Fibroblast of peridontal ligament (primary cell): ENCODE measurements around the gene HAT1.
"Not testable (repeated sequence)": the region's sequence is repeated elsewhere in the genome, so short reads cannot be mapped to it uniquely, and the experiment has no call there.

Source experiments
- DNase-seq: peaks from one replicate; pipeline ENCODE4 v3.0.0-alpha.2; 2010; ENCODE audit errors: extremely low read depth

The HAT1 gene

DNA sequence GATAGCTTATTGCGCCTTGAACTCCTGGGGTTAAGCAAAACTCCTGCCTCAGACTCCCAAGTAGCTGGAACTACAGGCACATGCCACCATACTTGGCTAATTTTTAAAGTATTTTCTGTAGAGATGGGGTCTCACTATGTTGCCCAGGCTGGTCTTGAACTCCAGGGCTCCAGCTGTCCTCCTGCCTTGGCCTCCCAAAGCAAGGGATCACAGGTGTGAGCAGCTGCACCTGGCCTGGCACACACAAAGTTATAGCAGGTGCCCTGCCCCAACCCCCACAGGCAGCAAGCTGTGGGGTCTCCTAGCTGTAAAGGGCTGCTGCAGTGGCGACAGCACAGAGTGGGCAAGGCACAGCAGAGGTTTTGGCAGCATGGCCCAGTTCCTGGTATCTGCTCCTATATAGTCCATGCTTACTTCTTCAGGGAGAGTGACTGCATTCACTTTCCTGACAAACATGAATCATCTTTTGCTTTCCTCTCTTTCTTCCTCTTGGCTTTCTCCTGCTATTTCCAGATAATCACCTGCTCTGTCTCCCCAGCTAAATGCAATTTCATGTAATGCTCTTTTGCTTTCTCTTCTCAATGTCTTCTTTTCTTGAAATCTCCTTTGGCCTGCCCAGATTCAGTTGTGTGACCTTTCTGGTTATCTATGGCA lies 50.2 kb downstream of the HAT1 start:
- no peak for DNase-seq

DNA sequence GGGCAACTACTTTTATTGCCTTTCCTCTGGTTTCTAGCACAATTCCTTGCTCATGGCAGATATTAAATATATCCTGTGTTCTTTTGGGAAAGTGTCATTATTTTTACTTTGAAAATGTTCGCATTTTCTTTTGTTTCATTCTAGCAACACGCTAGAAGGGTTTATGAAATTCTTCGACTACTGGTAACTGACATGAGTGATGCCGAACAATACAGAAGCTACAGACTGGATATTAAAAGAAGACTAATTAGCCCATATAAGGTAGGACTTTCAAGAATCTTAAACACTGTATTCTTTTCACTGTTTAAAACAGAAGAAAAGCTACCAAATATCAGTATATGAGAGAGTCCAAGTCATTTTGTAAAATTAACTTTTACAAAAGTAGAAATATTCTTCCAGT lies 56.8 kb downstream of the HAT1 start:
- no peak for DNase-seq

DNA sequence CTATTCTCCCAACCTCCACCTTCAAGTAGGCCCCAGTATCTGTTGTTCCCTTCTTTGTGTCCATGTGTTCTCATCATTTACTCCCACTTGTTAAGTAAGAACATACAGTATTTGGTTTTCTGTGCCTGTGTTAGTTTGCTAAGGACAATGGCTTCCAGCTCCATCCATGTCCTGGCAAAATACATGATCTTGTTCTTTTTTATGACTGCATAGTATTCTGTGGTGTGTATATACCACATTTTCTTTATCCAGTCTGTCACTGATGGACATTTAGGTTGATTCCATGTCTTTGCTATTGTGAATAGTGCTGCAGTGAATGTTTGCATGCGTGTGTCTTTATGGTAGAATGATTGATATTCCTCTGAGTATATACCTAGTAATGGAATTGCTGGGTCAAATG lies 61.7 kb downstream of the HAT1 start:
- DNase-seq, result not testable (repeated sequence)

DNA sequence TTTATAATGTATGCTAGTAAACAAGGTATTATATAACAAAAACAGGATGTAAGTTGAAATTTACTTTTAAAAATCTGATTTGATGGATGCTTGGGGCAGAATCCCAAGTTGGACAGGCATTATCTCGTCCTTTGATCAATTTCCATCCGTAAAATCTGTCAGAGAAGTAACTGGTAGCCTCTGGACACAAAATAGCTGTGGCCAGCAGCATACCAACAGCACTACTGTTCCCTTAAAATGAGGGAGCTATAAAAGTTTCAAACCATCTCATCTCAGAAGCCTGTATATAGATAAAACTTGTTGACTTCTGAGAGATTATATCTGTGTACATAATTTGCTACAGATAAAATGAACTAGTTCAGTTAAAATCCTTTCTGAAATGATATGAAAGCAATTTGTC lies 62.8 kb downstream of the HAT1 start:
- DNase-seq, result peak; percentile 35

DNA sequence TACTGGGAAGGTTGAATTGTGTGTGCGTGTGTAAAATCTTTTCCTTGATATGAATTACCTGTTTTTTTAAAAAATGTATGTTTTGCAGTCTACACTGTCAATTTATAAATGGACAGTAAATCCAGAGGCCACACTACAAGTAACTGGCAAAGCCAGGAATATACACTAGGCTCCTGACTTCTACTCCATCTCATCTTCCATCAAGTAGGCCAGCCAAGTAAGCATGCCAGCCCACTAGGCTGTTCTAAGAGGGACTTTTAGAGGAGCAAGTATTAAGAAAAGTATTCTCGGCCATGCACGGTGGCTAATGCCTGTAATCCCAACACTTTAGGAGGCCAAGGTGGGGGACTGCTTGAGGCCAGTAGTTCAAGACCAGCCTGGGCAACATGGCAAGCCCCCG lies 64.5 kb downstream of the HAT1 start:
- DNase-seq, result no peak

DNA sequence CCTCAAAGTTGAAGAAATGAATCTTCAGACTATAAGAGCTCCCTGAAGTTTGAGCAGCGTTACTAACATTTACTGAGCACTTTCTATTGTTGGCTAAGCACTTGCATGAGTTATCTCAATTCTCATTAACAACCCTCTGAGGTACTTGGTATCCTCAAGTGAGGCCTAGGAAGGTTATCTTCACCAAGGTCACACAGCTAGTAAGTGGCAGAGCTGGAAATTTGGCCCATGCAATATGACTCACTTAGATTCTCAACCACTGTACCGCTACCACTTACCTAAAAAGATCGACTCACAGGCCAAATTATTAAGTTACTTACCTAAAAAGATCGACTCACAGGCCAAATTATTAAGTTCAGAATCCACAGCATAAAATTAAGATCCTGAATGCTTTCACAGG lies 68.8 kb downstream of the HAT1 start:
- DNase-seq, result no peak

DNA sequence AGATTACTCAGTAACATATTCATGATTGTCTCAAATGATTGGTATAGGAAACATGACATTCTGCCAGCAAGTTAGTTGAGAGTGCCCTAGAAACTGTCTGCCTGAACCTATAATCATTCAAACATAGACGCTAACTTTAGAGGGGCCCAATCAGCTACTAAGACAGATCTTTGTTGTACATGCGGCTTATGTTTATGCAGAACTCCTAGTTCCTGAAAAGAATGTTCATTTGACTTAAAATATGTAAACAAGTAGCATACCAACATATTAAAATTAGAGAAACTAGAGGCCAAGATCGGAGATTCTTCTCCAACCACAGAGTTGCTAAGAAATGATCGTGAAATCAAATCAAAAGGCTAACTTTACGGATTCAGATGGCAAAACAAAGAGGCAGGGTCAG lies 73.3 kb downstream of the HAT1 start:
- DNase-seq, result peak; percentile 88

DNA sequence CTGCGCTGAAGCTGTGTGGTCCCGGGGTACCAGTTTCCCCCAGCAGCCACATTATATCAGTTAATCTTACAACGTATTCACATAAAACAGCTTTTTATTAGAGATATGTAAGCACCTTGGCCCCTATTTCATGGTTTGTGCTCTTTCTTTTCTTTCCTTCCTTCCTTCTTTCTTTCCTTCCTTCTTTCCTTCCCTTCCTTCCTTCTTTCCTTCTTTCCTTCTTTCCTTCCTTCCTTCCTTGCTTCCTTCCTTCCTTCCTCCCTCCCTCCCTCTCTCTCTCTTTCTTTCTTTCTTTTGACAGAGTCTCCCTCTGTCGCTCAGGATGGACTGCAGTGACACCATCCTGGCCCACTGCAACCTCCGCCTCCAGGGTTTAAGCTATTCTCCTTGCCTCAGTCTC lies 73.8 kb downstream of the HAT1 start:
- no peak for DNase-seq

DNA sequence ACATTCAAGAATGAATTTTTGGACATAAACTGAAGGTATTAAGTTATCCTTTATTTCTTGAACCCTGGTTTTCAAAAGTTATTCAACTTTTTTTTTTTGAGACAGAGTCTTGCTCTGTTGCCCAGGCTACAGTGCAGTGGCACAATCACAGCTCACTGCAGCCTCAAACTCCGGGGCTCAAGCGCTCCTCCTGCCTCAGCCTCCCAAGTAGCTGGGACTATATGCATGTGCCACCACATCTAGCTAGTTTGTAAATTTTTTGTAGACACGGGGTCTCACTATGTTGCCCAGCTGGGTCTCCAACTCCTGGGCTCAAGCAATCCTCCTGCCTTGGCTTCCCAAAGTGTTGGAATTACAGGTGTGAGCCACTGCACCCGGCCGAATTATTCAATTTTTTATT lies 74.8 kb downstream of the HAT1 start:
- not testable (repeated sequence) for DNase-seq

DNA sequence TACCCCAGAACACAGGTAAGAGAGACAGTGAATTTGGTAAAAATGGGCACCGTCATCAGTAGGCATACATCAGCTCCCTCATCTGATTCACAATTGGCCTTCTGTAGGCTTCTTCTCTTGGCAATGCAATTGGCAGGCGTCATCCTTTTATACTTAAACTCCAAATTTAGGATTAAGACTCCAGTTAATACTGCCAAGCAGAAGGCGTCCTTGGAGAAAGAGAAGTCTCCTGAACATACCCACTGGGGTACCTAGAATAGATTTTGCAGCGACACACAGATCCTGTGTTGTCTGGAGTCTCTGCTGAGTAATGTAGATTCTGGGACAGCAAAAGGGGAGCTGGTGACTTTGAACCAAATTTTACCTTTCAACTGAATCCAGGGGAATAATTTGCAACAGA lies 76.9 kb downstream of the HAT1 start:
- peak; percentile 29 for DNase-seq

DNA sequence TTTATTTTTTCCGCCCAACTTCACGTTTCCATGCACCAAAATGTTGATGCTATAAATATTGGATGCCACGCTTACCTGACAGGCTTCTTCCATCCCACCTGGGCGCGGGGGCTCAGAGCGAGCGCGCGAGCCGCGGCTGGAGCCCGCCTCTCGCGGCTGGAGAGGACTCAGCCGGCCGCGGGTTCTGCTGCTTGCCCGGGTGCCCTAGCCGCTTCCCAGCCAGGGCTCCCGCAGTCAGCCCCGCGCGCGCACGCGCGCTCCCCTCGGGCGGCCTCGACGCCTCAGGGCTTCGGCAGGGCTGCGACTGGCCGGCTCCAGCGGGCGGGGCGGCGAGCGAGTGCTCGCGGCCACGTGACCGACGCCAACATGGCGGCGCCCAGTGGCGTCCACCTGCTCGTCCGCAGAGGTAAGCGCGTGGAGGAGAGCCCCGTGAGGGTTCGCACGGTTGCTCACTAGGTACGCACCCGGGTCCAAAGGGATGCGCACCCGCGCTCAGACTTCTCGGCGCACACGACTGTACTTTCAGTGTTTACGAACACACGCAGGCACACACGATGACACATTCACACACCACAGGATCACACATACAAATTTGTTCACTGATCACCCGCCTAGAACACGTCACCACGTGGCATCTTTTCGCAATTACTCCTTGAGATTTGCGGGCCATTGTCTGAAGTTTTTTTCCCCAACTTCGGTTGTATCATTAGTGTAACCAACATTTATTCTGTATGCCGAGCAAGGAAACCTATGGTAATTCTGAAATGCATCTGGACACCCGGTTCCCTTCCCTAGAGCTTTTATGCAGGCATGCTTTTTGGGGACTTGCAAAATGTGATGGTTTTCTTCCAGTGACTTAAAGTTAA lies 77.6 kb downstream of the HAT1 start, which contains the start of gene METAP1D:
Gene METAP1D (plus strand): TSS at position 350 of the 866 bp plus-strand sequence. CDS start 17 bp downstream, at position 367.
- peak; percentile 83 for DNase-seq

DNA sequence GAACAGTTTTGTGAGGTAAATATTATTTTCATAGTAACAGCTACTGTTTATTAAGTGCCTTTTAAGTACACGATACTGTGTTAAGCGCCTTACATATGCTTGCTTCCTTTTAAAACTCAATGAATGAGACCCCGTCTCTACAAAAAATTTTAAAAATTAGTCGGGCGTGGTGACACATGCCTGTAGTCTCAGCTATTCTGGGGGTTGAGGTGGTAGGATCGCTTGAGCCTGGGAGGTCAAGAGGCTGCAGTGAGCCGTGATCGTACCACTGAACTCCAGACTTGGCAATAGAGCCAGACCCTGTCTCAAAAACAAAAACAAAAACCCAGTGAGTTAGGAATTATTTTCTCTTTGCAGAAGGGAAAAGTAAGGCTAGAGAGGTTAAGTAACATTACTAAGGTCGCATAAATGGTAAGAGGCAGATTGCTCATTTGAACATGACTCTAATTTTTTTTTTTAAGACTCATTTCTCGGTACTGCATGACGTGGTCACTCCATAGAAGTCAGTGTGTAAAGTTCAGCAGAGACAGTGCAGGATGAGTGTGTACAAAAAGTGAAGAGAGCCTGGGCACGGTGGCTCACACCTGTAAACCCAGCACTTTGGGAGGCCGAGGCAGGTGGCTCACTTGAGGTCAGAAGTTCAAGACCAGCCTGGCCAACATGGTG lies 78.6 kb downstream of the HAT1 start:
- DNase-seq, result no peak

DNA sequence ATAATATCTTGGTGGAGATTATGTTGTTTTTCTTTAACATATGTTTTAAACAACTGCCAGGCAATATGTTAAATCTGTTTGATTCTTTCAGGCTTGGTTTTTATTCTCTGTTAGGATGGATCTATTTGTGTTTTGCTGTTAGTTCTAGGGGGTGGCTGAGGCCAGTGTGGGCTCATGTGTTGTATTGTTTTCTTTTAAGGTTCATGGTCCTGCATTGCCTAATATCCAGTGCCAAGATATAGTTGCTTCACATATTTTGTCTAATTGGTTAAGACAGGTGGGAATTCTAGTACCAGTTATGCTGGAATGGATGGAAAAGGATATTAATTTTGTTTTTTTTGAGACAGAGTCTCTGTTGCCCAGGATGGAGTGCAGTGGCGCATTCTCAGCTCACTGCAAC lies 85.1 kb downstream of the HAT1 start:
- DNase-seq, result no peak

DNA sequence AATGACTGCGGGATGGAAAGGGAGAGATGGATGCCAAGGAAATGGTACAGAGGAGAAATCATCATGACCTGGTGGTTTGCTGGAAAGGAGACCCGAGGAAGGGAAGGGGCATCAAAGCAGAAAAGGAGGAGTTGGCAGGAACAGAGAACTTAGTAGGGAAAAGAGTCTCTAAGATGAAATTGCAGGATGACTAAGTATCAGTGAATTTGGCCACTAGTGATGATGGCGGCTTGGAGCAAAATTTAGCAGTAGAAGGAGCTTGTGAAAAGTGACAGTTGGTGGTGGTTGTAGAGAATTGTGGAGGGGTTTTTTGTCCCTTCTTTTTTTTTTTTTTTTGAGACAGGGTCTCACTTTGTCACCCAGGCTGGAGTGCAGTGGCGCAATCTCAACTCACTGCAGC lies 87.6 kb downstream of the HAT1 start:
- no peak for DNase-seq

DNA sequence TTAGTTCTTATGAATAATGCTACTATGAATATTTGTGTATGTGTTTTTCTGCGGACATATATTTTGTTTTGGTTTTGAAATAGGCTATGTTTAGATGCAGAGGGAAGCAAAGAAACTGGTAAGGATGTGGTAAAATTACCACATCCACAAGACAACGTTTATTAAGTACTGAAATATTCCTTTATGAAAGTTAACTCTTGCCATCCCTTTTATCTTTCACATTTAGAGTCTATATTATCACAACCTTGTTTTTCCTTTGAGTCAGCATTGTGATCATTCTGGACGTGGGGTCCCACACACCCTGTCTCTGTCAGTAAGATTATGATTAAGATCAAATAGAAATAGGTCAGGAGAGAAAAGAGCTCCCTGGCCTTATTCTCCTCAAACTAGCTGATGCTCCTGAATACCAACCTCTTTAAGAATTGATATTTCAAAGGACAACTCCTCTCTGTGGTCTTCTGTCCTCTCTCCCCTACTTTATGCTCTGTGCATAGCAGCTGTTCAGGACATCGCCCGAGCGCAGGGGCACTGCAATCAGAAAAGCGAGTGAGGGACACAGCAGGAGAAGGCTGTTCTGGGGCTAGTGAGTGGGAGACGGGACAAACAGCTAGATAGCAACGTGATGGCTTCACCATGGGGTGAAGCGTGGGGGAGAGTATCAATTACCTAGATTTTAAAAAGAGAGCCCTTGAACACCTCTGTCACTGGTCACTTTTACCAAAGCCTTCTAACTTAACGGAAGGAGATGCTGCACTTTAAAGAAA lies 89.7 kb downstream of the HAT1 start:
- no peak for DNase-seq

DNA sequence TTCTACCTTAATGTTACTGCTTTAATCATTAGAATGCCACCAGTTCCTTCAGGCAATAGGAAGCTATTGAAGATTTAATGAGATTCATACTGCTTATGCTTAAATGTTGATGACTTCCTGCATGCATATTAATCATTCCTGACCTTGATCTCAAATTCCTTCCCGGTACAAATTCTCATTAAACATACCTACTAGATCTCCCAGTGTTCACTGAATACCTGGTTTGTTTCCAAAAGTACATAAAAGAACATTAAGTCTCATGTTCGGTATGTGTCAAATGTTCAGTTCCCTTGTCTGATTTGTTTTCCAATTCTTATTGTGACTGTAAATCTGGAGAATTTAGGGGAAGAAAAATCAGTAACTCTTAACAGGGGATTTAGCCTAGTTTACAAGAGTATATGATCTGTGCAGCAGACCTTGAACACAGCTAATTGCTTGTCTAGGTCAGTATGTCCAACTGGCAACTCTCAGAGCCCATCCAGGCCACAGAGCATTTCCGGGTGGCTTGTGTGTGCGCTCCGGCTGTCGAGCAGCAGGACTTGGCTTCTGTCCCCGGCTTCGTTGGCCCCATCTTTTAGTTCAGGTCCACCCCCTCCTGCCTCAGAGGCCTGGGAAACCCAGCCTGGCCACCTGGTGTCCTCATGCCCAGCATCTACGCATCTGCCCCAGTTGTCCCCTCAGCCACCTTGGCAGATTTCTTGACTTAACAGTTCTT lies 90.6 kb downstream of the HAT1 start:
- no peak for DNase-seq

DNA sequence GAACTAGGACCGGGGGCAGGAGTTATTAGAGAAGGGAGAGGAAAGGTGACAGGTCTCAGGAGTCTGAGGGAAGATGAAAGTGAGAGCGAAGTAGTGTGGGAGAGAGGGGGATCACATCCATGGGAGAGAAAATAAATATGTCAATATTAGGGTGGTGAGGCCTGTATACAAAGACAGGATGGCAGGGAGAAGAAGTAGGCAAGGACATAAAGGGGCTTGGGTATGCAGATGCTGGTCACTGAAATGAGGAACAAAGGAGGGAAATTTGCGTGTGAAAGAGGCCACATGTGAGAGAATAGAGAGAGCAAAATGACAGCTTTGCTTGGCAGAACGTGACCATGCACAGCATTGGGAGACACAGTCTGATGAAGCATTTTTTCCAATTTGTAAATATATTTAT lies 91.1 kb downstream of the HAT1 start:
- no peak for DNase-seq

DNA sequence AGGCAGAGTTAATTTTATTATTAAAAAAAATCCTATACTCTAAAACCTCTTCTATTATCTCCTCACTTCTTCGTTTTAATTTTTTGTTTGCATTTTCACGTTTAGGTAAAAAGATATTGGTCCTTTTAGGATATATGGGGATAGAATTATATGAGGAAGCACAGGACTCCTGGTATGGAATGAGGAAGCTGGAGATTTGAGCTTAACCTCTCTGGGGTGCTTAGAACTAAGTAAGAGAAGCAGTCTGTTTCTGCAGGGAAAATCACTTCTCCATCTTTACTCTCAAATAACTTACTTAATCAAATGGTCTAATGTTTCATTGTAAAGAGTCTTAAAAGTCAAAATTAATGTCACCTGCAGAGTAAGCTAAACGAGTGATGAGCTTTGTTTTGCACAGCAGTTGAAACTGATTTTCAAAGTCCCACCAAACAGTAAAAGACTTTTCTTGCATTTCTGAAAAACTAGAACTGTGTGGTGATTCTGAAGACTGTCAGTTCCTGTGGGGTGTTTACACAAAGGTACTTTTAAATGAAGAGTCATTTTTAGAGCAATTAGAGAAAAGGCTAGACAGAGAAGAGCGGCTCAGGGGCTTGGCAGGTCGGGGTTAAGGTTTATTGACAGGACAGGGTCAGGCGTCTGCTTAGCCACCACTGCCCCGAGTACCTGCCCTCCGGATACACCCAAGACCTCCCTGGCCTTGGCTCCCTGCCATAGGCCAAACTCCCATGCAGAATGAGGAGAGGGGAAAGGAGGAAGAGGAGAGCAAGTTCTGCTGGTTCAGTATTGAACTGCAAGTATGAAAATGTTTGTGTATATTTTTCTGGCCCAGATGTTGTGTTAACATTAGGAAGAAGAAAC lies 99.0 kb downstream of the HAT1 start:
- DNase-seq, result peak; percentile 33

DNA sequence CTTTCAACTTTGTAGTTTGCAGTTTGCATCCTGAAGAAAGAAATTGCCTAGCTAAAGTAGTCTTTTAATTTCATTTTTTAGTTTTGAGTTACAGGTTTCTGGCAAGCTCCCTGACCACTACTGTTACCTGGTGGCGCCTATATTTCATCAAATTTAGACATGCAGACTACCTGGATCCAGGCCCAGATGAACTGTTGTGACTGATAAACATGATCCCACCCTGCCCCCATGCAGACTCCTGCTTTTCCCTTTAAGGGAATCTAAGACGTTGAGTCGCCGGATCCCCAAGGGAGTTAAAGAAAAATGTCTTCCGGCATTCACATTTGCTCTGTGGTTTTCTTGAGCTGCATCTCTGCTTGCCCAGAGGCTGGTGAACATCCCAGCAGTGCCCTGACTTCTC lies 99.7 kb downstream of the HAT1 start:
- DNase-seq, result peak; percentile 79

DNA sequence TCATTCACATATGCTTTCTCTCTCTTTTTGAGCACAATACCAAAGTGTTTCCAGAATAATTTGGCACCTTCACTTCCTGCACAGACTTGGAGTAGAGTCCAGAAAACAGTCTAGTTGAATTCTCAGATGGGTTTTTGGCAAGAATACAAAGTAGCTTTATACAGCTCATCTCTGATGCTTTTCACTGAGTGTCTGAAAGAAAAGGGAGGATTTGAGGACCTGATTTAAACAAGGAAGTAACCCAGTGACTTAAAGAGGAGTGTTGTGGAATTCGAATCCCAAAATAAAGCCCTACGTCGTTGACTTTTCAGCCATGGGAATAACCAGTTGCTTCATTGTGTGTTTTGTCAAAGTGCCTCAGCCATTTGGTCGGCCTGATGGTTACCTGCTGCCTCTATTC lies 109.3 kb downstream of the HAT1 start:
- no peak for DNase-seq
